Vagina (tissue), 2 donors: ENCODE results near the gene HIGD2A. TPM values are rescaled to one million over a fixed set of nuclear protein-coding genes. Genes with fewer than 3 reads are reported as not detected.

ENCODE experiments used
- DNase-seq, 2 donors: peaks; one replicate each; pipeline ENCODE4 v3.0.0-alpha.2; 2017; ENCODE audit errors: extremely low spot score in 2 of 2
- H3K27ac ChIP-seq: fragments of 200-600 bp; sonication (generic); one replicate; pipeline ENCODE4 v1.5.1; 2019
- H3K27me3 ChIP-seq: fragments of 200-600 bp; sonication (generic); one replicate; pipeline ENCODE4 v1.5.1; 2019
- H3K36me3 ChIP-seq, 2 donors: fragments of 200-600 bp; sonication (generic); one replicate each; pipeline ENCODE4 v1.5.1; 2017 to 2019
- H3K4me1 ChIP-seq: fragments of 200-600 bp; sonication (generic); one replicate; pipeline ENCODE4 v1.5.1; 2019
- H3K4me3 ChIP-seq, 2 donors: fragments of 200-600 bp; sonication (generic); 1 replicate in 1 of 2; 2 replicates in 1 of 2; pipeline ENCODE4 v1.5.1; 2016 to 2019
- H3K9me3 ChIP-seq: fragments of 200-600 bp; sonication (generic); one replicate; pipeline ENCODE4 v1.5.1; 2019
- POLR2A ChIP-seq, 2 donors: fragments of 450-650 bp; IDR thresholded peaks; one replicate each; pipeline ENCODE4 v1.6.1; 2017; ENCODE audit warnings: antibody characterized with exemption in 2 of 2, mild to moderate bottlenecking in 2 of 2, moderate library complexity in 2 of 2
- POLR2AphosphoS5 ChIP-seq, 2 donors: sonication (generic); formaldehyde crosslinking; IDR thresholded peaks; one replicate each; pipeline ENCODE4 v1.9.0; 2017; ENCODE audit warnings: antibody characterized with exemption in 2 of 2, mild to moderate bottlenecking in 2 of 2, low read depth in 1 of 2; ENCODE audit not compliant: insufficient read depth in 1 of 2
- intact Hi-C: fragments of 100-400 bp; cut with DNase I; formaldehyde crosslinking; loops from one replicate; pipeline ENCODE4 v1.15.1; 2023
- total RNA-seq: library from RNA; depleted of rRNA; stranded (reverse); fragments of >200 nt; gene quantifications from one replicate; pipeline ENCODE4 v1.2.3, GENCODE V29; 2016
- TF ChIP-seq, protein P1 (sequence below), 3 experiments: fragments of 450-650 bp in 2 of 3; fragments of 200-600 bp in 1 of 3; sonication (generic) in 1 of 3; IDR thresholded peaks; one replicate each; pipeline ENCODE4 v1.5.1; 2017 to 2019; ENCODE audit warnings: antibody characterized with exemption in 3 of 3, mild to moderate bottlenecking in 2 of 3, moderate library complexity in 2 of 3

HIGD2A gene
- total RNA-seq, 1 donor from 2014 or later, result 124 TPM

DNA sequence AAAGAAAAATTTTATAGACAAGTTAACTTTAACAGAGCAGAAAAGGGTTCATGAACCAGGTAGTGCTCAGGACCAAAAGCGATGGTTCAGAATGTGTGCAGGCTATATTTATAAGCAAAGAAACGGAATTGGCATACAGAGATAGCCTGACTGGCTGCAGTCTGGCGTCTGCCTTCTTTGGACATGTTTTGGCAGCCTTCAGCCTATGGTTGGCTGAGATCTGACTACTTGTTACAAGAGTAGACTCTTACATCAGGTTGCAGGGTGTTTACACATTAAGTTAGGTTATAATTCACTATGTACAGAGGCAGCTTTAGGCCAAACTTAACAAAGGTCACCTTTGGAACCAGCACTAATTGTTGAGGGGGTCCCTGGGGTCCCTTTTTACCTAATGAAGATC is 7.1 kb upstream of the HIGD2A start:
- H3K36me3 ChIP-seq, result peaks cover 0 to 39% of the 10 kb centered on the region in 2 donors
- DNase-seq, result no peak
- H3K9me3 ChIP-seq, result no peaks in the 10 kb centered on the region
- H3K4me1 ChIP-seq, result peaks cover under 1% of the 10 kb centered on the region
- H3K4me3 ChIP-seq, result no peak overlapping the region
- intact Hi-C loops, result no loop called here
- TF ChIP-seq POLR2AphosphoS5 (IDR thresholded peaks at IDR 0.05; ENCODE audit: insufficient read depth in 1 of 2, low read depth in 1 of 2) (no peak), POLR2A (IDR thresholded peaks at IDR 0.05) (no peak)
- TF ChIP-seq, protein P1, sequence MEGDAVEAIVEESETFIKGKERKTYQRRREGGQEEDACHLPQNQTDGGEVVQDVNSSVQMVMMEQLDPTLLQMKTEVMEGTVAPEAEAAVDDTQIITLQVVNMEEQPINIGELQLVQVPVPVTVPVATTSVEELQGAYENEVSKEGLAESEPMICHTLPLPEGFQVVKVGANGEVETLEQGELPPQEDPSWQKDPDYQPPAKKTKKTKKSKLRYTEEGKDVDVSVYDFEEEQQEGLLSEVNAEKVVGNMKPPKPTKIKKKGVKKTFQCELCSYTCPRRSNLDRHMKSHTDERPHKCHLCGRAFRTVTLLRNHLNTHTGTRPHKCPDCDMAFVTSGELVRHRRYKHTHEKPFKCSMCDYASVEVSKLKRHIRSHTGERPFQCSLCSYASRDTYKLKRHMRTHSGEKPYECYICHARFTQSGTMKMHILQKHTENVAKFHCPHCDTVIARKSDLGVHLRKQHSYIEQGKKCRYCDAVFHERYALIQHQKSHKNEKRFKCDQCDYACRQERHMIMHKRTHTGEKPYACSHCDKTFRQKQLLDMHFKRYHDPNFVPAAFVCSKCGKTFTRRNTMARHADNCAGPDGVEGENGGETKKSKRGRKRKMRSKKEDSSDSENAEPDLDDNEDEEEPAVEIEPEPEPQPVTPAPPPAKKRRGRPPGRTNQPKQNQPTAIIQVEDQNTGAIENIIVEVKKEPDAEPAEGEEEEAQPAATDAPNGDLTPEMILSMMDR (IDR thresholded peaks at IDR 0.05), result no peak
- H3K27ac ChIP-seq, result no peak overlapping the region
- no peaks in the 10 kb centered on the region for H3K27me3 ChIP-seq

DNA sequence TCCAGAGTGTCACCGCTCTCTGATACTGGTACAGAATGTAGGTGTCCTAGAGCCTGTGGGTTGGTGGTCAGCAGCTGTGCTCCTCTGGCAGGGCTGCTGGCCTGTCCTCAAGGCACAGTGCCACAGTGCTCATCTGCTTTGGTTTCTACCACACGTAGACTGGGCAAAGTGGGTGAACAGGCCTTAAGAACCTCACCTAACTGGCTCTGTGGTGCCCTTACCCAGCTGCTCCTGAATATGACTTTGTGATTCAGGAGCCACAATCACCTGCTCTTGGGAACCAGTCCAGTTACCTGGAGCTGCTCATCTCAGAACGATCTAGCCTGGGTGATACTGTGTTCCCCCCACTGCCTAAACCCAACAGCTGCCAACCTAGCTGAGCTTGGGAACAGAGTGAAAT is 6.6 kb upstream of the HIGD2A start:
- intact Hi-C loops, result no loop called here
- DNase-seq, result no peak
- H3K27ac ChIP-seq, result no peak overlapping the region
- H3K9me3 ChIP-seq, result no peaks in the 10 kb centered on the region
- no peak overlapping the region for H3K4me3 ChIP-seq
- H3K27me3 ChIP-seq, result no peaks in the 10 kb centered on the region
- TF ChIP-seq POLR2A (IDR thresholded peaks at IDR 0.05) (no peak), POLR2AphosphoS5 (IDR thresholded peaks at IDR 0.05; ENCODE audit: insufficient read depth in 1 of 2, low read depth in 1 of 2) (no peak)
- TF ChIP-seq, protein P1 (IDR thresholded peaks at IDR 0.05), result no peak
- peaks cover 6% of the 10 kb centered on the region for H3K4me1 ChIP-seq
- H3K36me3 ChIP-seq, result peaks cover 0 to 39% of the 10 kb centered on the region in 2 donors

DNA sequence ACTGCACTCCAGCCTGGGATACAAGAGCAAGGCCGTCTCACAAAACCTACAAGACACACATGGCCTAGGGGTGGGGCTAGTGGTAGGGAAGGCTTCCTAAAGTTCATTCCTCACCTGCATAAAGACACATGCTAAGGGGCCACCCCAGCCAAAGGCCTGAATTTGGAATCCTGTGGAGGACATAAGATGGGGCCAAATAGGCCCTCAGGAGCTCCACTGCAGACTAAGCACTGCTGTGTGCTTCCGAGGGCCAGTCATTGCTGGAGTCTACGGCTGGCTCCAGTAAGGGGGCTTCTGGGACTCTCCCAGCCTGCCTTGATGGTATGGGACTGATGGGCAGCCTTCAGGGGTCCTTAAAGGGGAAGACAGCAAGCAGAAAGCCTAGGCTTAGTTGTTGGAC is 5.8 kb upstream of the HIGD2A start:
- no peak overlapping the region for H3K4me3 ChIP-seq
- no peak for DNase-seq
- no peak overlapping the region for H3K27ac ChIP-seq
- H3K27me3 ChIP-seq, result no peaks in the 10 kb centered on the region
- peaks cover 13% of the 10 kb centered on the region for H3K4me1 ChIP-seq
- TF ChIP-seq, protein P1 (IDR thresholded peaks at IDR 0.05), result no peak
- TF ChIP-seq POLR2AphosphoS5 (IDR thresholded peaks at IDR 0.05; ENCODE audit: insufficient read depth in 1 of 2, low read depth in 1 of 2) (no peak), POLR2A (IDR thresholded peaks at IDR 0.05) (no peak)
- no peaks in the 10 kb centered on the region for H3K9me3 ChIP-seq
- intact Hi-C loops, result no loop called here
- H3K36me3 ChIP-seq, result peaks cover 0 to 39% of the 10 kb centered on the region in 2 donors

DNA sequence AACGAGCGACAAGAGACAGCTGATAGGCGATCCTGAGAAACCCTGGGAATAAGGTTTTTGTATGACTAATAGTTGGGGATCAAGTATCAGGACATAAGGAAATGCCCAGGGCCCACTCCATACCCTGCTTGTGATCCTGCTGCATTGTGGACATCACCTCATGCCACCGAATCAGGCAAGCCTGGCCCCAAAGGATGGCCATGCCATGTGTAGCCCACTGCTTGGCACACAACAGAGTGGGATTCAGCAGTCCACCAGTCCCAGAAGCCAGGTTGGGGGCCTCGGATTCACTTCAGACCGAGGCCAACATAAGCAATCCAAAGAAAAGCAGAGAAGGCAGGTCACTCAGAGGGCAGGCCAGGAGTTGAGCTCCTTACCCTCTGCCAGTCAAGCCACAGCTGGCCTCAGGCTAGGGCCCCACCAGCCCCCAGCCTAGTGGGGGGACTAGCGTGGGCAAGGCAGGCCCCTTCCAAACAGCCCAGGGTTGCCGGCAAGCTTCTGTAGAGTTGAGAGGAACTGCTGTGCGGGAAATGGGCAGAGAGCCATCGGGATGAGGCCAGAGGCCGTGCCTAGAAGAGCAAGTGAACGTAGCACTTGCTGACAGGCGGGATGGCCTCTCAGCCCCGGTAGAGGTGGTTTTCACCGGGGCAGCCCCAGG is 5.2 kb upstream of the HIGD2A start:
- H3K9me3 ChIP-seq, result no peaks in the 10 kb centered on the region
- intact Hi-C loops, result no loop called here
- H3K4me3 ChIP-seq, result no peak overlapping the region
- no peak overlapping the region for H3K27ac ChIP-seq
- peaks cover 0 to 39% of the 10 kb centered on the region in 2 donors for H3K36me3 ChIP-seq
- H3K4me1 ChIP-seq, result peaks cover 17% of the 10 kb centered on the region
- H3K27me3 ChIP-seq, result no peaks in the 10 kb centered on the region
- DNase-seq, result no peak
- TF ChIP-seq POLR2A (IDR thresholded peaks at IDR 0.05), result no peak

DNA sequence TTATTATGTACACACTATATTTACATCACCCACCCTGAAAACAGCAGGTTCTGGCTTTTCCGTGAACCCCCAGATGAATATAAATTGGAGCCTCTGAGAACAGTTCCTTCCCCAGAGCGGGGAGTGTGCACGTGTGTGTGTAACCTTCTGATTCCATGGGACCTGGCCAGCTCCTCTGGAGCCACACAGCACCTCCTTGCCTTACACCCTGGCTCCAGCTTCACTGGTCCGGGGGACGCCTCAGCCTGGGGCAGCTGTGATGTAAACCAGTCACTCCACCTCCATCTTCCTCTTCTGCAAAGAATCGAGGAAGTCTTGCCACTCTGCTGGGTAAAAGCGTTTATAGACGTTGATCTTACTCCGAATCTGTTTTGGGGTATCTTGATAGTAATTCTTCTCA is 4.6 kb upstream of the HIGD2A start:
- H3K27me3 ChIP-seq, result no peaks in the 10 kb centered on the region
- H3K4me3 ChIP-seq, result no peak overlapping the region
- TF ChIP-seq POLR2AphosphoS5 (IDR thresholded peaks at IDR 0.05; ENCODE audit: insufficient read depth in 1 of 2, low read depth in 1 of 2), result no peak
- TF ChIP-seq, protein P1 (IDR thresholded peaks at IDR 0.05), result no peak
- TF ChIP-seq POLR2A (IDR thresholded peaks at IDR 0.05), result no peak
- no peaks in the 10 kb centered on the region for H3K9me3 ChIP-seq
- peaks cover 17% of the 10 kb centered on the region for H3K4me1 ChIP-seq
- no peak for DNase-seq
- intact Hi-C loops, result no loop called here
- H3K36me3 ChIP-seq, result peaks cover 0 to 39% of the 10 kb centered on the region in 2 donors
- no peak overlapping the region for H3K27ac ChIP-seq
